IPS-18a (cell line): ENCODE data around the gene TTC22.

ENCODE experiments used
- H3K27ac ChIP-seq: one replicate; pipeline ENCODE4 v1.5.1; 2013; ENCODE audit warnings: low read length
- H3K27me3 ChIP-seq: one replicate; pipeline ENCODE4 v1.6.1; 2013; ENCODE audit warnings: mild to moderate bottlenecking, low read length; ENCODE audit not compliant: control insufficient read depth, insufficient read depth
- H3K36me3 ChIP-seq: one replicate; pipeline ENCODE4 v1.6.1; 2013; ENCODE audit warnings: low read depth, low read length; ENCODE audit not compliant: control insufficient read depth
- H3K4me1 ChIP-seq: one replicate; pipeline ENCODE4 v1.6.1; 2013; ENCODE audit warnings: low read depth, low read length; ENCODE audit not compliant: control insufficient read depth
- H3K4me3 ChIP-seq: one replicate; pipeline ENCODE4 v1.5.1; 2013; ENCODE audit warnings: low read length
- H3K9ac ChIP-seq: one replicate; pipeline ENCODE4 v1.6.1; 2013; ENCODE audit warnings: mild to moderate bottlenecking, low read length, moderate library complexity
- H3K9me3 ChIP-seq: one replicate; pipeline ENCODE4 v1.6.1; 2013; ENCODE audit warnings: low read depth, low read length; ENCODE audit not compliant: control insufficient read depth

TTC22 gene

DNA sequence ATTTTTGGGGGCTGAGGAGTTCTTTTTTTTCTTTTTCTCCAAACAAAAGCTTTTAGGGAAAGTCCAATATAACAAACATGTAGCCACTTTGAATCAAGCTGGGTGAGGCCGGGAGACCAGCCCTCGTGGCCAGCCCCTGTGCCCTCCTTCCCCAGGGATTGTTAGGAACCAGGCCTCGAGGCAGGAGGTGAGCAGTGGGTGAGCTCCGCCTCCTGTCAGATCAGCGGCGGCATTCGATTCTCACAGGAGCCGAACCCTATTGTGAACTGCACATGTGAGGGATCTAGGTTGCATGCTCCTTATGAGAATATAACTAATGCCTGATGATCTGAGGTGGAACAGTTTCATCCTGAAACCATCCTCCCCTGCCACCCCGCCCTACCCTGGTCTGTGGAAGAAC, 41.8 kb upstream of the TTC22 start:
- H3K9me3 ChIP-seq: no peaks in the 10 kb centered on the region
- H3K9ac ChIP-seq: no peak overlapping the region
- H3K36me3 ChIP-seq: peaks cover 6% of the 10 kb centered on the region
- H3K27me3 ChIP-seq: no peaks in the 10 kb centered on the region
- no peaks in the 10 kb centered on the region for H3K4me1 ChIP-seq
- H3K4me3 ChIP-seq: no peak overlapping the region
- no peak overlapping the region for H3K27ac ChIP-seq

DNA sequence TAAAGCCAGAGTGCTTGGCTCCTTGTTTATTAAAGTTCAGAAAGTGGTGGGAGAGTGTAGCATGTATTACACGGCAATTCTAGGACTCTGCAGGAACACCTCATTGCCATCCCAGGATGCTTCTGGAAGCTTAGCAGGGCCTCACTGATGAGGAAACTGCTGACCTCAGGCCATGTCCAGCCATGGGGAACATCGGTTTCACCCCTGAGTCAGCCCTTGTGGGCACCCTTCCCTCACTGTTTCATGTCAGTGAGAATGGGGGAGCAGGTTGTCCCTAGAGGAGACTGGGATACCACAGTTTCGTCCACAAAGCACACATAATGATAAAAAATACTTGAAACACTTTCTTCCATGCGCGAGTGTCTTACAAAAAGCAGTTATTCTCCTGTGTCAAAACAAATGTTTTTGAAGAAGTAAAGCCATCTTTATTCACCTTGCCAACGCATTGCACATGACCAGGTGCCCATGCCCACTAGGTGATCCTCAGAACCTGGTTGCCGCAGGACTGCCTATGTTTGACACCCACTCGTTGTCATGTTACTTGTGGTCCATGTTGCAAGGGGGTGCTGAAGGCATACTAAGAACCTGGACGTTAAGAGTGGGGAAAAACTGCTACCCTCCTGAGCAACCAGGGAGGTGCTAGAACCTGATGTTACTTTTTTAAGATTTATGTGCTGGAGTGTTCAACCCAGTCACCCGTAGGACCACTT, 41.2 kb upstream of the TTC22 start:
- no peaks in the 10 kb centered on the region for H3K27me3 ChIP-seq
- no peak overlapping the region for H3K9ac ChIP-seq
- H3K4me3 ChIP-seq: no peak overlapping the region
- H3K27ac ChIP-seq: no peak overlapping the region
- peaks cover 3% of the 10 kb centered on the region for H3K36me3 ChIP-seq
- no peaks in the 10 kb centered on the region for H3K4me1 ChIP-seq
- no peaks in the 10 kb centered on the region for H3K9me3 ChIP-seq

GRCh38 chr1:54839824-54840223, 38.7 kb upstream of the TTC22 start:
- no peaks in the 10 kb centered on the region for H3K4me1 ChIP-seq

DNA sequence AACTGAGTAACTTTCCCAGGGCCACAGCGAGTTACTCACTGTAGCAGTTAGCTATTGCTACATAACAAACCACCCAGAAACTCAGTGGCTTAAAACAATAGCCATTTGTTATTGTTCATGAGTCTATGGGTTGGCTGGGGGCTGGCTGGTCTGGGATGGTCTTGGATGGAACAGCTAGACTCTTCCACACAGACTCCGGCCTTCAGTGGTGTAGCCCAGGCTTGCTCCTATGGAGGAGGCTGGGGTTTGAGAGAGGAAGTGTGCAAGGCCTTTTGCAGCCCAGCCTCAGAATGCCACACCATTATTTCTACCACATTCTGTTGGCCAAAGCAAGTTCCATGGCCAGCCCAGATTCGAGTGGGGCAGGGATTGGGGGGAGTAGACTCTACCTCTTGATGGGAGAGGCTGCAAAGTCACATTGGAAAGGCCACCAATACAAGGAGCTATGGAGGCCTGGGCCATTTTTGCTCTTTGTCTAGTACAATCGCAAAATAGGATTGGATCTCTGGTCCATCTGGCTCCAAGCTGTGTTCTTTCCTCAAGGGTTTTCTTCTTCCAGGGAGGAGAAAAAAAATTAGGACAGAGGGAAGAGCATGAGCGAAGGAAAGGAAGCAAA, 37.5 kb upstream of the TTC22 start:
- no peak overlapping the region for H3K4me3 ChIP-seq
- no peaks in the 10 kb centered on the region for H3K36me3 ChIP-seq
- H3K9me3 ChIP-seq: no peaks in the 10 kb centered on the region
- no peaks in the 10 kb centered on the region for H3K4me1 ChIP-seq
- H3K27me3 ChIP-seq: no peaks in the 10 kb centered on the region
- no peak overlapping the region for H3K27ac ChIP-seq
- H3K9ac ChIP-seq: no peak overlapping the region

More at GRCh38 chr1:54839824-54840223, 38.7 kb upstream of the TTC22 start:
- no peaks in the 10 kb centered on the region for H3K36me3 ChIP-seq
- H3K27ac ChIP-seq: no peak overlapping the region
- H3K9me3 ChIP-seq: no peaks in the 10 kb centered on the region
- H3K4me3 ChIP-seq: no peak overlapping the region
- no peak overlapping the region for H3K9ac ChIP-seq
- H3K27me3 ChIP-seq: no peaks in the 10 kb centered on the region

DNA sequence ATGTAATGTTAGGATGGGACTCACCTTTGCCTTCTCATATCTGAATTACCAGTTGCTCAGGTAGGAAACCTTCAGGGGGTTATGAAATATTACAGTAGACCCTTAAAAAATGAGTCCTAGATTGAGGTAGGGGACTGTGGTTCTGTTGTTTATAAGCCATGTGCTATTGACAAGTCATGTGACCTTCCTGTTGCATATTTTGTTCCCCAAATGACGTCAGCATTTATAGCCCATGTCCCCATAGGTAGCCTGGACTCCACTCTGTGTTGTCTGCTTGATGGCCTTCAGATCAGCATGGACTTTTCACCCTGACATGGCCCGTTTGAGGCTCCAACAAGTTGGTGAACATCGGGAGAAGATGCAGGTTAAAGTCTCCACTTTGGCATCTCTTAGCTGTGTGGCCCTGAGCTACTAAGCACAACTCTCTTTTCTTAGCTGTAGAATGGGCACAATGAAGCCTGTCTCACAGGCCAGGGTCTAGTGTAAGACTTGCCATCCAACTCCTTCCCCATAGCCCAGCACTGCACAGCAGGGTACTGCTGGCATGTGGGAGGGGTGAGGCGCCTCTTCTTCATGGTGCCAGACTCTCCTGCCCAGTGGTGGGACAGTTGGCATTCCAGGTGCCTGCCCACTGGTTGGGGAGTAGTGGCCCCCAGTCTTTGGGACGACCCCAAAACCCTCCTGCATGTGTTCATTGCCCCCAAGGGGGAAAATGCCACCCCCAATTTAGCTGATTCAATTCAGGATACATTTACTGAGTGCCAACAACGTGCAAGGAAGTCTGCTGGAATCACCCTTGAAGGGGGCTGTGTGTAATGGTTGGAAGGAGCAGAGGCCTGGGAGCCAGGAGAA, 36.1 kb upstream of the TTC22 start:
- Histone ChIP-seq H3K27ac (no peak overlapping the region), H3K4me3 (no peak overlapping the region), H3K36me3 (no peaks in the 10 kb centered on the region), H3K4me1 (no peaks in the 10 kb centered on the region), H3K9ac (no peak overlapping the region), H3K27me3 (no peaks in the 10 kb centered on the region), H3K9me3 (no peaks in the 10 kb centered on the region)

DNA sequence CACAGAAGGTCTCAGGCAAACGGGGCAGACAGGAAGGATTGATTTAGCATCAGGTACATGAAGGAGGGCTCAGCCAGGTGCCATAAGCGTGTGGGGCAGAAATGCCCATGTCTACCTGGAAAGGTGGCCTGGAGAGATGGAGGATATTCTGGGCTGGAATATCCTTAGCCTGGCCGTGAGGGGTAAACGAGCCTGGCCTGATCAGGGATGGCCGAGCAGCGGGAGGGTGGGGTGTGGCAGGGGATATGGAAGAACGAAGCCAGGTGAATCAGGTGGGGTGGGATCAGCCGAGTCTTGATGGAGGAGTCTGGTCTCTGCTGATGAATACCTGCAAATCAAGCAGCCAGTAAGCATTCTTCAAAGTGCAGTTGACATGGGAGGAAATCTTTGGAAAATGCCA, 35.5 kb upstream of the TTC22 start:
- Histone ChIP-seq H3K36me3 (no peaks in the 10 kb centered on the region), H3K4me1 (no peaks in the 10 kb centered on the region), H3K9me3 (no peaks in the 10 kb centered on the region)

GRCh38 chr1:54835970-54836369, 34.8 kb upstream of the TTC22 start:
- Histone ChIP-seq H3K4me3 (no peak overlapping the region), H3K27me3 (no peaks in the 10 kb centered on the region), H3K27ac (no peak overlapping the region)

More for the DNA sequence above, 35.5 kb upstream of the TTC22 start:
- Histone ChIP-seq H3K9ac (no peak overlapping the region), H3K27me3 (no peaks in the 10 kb centered on the region), H3K27ac (no peak overlapping the region), H3K4me3 (no peak overlapping the region)

GRCh38 chr1:54835131-54835898, 34.2 kb upstream of the TTC22 start:
- Histone ChIP-seq H3K9ac (no peak overlapping the region), H3K36me3 (no peaks in the 10 kb centered on the region), H3K9me3 (no peaks in the 10 kb centered on the region), H3K27ac (no peak overlapping the region), H3K4me1 (no peaks in the 10 kb centered on the region), H3K4me3 (no peak overlapping the region), H3K27me3 (no peaks in the 10 kb centered on the region)

More at GRCh38 chr1:54835970-54836369, 34.8 kb upstream of the TTC22 start:
- no peaks in the 10 kb centered on the region for H3K36me3 ChIP-seq
- H3K4me1 ChIP-seq: no peaks in the 10 kb centered on the region
- no peak overlapping the region for H3K9ac ChIP-seq
- no peaks in the 10 kb centered on the region for H3K9me3 ChIP-seq

- no peak overlapping the region for H3K27ac ChIP-seq
- no peaks in the 10 kb centered on the region for H3K9me3 ChIP-seq
- no peaks in the 10 kb centered on the region for H3K36me3 ChIP-seq
- H3K27me3 ChIP-seq: no peaks in the 10 kb centered on the region
- no peaks in the 10 kb centered on the region for H3K4me1 ChIP-seq
- H3K4me3 ChIP-seq: no peak overlapping the region
- no peak overlapping the region for H3K9ac ChIP-seq
Observed at GRCh38 chr1:54834007-54834541, 33.0 kb upstream of the TTC22 start.

- no peak overlapping the region for H3K4me3 ChIP-seq
- H3K27me3 ChIP-seq: no peaks in the 10 kb centered on the region
- H3K4me1 ChIP-seq: no peaks in the 10 kb centered on the region
- H3K27ac ChIP-seq: no peak overlapping the region
- H3K9ac ChIP-seq: no peak overlapping the region
- no peaks in the 10 kb centered on the region for H3K36me3 ChIP-seq
- peaks cover 1% of the 10 kb centered on the region for H3K9me3 ChIP-seq
Observed at GRCh38 chr1:54833121-54833520, 32.0 kb upstream of the TTC22 start.
